GM10266 (cell line): ENCODE data around the gene MAST4.

Source experiments
- DNase-seq: peaks from one replicate; pipeline ENCODE4 v3.0.0; 2012; ENCODE audit errors: extremely low spot score
- CTCF ChIP-seq: IDR thresholded peaks from 2 replicates; pipeline ENCODE4 v1.5.1; 2012; ENCODE audit warnings: mild to moderate bottlenecking, low read depth; ENCODE audit not compliant: control insufficient read depth, insufficient read depth; ENCODE audit errors: missing control alignments

Gene MAST4

GRCh38 chr5:66972004-66972403, 375.8 kb downstream of the MAST4 start:
- no peak for DNase-seq
- no peak for TF ChIP-seq CTCF

GRCh38 chr5:66974256-66974655, 378.1 kb downstream of the MAST4 start:
- DNase-seq = no peak
- no peak for TF ChIP-seq CTCF

DNA sequence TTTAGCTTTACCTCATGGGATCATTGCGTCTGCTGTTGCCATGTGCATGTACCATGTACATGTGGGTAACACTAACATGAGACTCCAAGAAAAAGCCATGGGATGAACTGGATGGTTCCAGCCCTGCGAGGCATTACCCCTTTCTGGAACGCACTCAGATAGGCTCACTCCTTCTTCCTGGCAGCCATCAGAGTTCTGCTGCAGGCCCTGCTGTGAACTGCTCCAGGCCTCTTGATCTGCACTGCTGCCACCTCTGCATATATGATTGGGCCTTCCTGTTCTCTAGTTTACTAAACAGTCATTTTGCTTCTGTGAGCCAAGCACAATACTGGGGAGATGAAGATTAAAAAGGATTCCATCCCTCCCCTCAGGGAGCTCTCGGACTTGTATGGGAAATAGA, 379.9 kb downstream of the MAST4 start:
- no peak for DNase-seq
- no peak for TF ChIP-seq CTCF

- TF ChIP-seq CTCF = no peak
- no peak for DNase-seq
These were observed 383.5 kb downstream of the MAST4 start for GRCh38 chr5:66979738-66980137.

- TF ChIP-seq CTCF = no peak
- no peak for DNase-seq
These were observed 385.3 kb downstream of the MAST4 start for GRCh38 chr5:66981266-66982055.

- no peak for DNase-seq
- TF ChIP-seq CTCF = no peak
These were observed 385.8 kb downstream of the MAST4 start for GRCh38 chr5:66982056-66982387.

- TF ChIP-seq CTCF = no peak
- DNase-seq = no peak
These were observed 386.3 kb downstream of the MAST4 start for GRCh38 chr5:66982470-66982869.
